Measurements from ENCODE around the gene ITPR3.

ITPR3 gene

DNA sequence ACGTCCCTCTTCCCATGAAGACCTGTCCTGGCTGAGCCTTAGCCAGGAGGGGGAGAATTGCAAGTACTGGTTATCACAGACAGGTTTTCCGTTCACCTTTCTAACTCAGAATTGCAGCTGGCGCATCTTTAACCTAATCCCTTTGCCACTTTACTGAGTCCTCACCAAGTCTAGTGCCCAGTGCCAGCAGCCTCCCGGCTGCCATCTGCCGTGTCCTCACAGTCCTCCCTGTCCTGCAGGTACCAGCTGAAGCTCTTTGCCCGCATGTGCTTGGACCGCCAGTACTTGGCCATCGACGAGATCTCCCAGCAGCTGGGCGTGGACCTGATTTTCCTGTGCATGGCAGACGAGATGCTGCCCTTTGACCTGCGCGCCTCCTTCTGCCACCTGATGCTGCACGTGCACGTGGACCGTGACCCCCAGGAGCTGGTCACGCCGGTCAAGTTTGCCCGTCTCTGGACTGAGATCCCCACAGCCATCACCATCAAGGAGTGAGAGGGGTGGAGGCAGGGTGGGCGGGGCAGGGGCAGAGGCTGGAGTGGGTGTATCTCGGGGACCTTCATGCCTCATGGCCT, 49.1 kb downstream of the ITPR3 start:
- no peak for DNase-seq (ENCODE audit: low read depth in 2 of 2)

DNA sequence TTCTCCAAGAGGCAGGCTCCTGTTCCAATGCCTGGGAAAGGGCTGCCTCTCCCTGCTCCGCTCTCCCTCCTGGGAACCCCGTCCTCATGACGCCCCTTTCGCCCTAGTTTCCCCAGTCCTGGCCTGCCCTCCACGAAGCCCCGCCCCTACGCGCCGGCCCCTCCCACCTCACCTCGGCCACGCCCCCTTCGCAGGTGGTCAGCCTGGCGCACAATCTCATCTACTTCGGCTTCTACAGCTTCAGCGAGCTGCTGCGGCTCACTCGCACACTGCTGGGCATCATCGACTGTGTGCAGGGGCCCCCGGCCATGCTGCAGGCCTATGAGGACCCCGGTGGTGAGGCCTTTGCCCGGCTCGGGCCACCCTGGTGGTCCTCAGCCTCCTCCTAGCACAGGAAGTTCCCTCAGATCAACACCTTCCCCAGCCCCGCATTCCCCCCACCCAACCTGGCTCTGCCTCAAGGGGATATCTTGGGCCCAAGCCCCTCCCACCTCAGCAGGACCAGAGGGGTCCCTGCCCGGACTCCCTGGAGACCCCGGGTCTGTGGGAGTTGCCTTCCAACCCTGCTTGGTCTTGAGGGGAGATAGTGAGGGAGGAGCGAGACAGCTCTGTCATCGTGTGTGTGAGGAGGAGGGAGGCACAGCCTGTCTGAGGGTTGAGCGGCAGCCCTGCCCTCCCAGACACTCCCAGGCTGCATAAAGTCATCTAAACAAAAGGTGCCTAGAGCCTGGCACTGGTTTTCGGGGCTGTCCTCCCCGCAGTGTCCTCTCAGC, 50.0 kb downstream of the ITPR3 start:
- DNase-seq (ENCODE audit: low read depth in 2 of 2) = no peak

DNA sequence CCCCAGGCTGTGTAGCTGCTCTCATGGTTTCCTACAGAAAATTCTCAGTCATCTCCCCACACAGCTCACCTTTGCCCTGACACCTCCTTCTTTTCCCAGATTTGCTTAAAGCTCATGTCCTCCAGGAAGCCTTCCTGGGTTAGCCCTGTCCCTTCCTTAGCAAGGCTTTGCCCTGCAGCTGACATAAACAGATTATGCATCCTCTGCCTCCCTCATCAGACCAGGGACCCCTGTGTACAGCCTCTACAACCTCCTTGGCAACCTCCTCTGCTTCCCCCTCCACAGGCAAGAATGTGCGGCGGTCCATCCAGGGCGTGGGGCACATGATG, 50.6 kb downstream of the ITPR3 start:
- no peak for DNase-seq (ENCODE audit: low read depth in 2 of 2)

DNA sequence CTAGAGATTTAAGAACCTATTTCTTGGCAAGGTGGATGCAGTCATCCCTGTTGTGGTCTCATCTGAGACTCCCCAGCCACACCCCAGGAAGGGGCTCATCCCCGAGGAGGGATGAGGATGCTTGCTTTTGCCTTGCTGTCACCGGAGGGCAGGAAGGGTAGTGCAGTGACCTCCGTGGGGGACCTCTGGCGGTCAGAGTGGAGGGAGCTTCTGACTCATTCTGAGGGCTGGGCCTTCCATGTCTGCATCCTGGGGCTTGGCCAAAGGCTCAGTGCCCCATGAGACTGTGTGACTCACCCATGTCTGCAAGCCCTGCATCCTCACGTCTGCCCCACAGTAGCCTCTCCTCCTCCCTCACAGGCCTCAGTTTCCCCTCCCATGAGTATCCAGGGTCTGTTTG, 51.7 kb downstream of the ITPR3 start:
- no peak for DNase-seq (ENCODE audit: low read depth in 2 of 2)

DNA sequence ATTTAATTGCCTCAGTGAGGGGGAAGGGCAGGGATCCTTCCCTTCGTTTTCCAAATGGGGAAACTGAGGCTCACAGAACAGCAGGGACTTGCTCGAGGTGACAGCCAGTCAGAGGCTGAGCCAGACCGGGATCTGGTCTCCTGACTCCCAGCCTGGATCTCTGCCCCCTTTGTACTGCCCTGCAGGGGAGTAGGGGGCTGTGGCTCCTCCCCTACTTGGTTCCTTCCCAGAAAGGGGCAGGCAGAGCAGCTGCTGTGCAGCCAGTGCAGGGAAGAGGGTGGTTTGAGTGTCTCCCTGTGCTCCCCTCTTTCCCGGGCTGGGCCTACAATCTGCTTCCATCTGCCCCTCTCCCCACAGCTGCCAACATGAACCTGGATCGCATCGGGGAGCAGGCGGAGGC, 52.7 kb downstream of the ITPR3 start:
- no peak for DNase-seq (ENCODE audit: low read depth in 2 of 2)

DNA sequence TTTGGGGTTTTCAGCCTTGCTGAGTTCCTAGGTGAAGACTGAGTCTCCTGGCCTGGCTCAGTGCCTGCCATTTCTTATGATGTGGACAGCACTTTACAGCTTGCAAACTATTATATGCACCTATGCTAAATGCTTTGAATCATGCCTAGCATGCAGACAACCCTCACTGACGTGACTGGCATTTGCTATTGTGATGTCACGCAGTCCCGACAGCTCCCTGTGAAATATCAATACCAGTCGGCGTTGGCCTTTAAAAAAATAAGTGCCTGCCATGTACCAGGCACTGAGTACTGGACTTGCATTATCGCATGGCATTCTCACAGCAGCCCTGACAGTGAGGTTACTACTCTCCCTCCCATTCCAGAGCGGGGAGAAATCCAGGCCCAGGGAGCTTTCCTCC, 54.8 kb downstream of the ITPR3 start:
- no peak for DNase-seq (ENCODE audit: low read depth in 2 of 2)

DNA sequence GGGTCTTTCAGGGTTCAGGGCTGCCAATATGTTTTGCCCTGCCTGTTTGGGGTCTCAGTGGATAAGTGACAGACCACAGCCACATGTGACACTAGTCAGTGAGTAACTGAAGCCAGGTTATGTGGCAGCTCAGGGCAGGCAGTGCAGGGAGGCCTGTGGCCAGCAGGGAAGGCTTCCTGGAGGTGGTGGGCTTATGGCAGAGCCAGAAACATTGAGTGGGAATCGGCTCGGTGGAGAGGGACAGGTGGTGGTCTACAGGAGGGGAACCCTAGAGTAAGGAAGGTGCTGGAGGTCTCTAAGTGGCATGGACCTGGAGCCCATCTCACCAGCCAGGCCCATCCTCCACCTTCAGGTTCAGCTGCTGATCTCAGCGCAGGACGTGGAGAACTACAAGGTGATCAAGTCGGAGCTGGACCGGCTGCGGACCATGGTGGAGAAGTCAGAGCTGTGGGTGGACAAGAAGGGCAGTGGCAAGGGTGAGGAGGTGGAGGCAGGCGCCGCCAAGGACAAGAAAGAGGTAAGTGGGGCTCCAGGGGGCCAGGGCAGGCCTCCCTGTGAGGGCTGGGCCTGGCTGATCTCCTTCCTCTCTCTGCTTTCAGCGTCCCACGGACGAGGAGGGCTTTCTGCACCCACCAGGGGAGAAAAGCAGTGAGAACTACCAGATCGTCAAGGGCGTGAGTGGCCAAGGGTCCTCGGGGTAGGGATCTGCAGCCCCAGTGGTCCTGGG, 55.5 kb downstream of the ITPR3 start:
- DNase-seq (ENCODE audit: low read depth in 2 of 2) = no peak

GRCh38 chr6:33677143-33677660, 56.1 kb downstream of the ITPR3 start:
- DNase-seq (ENCODE audit: low read depth in 2 of 2) = no peak

- DNase-seq (ENCODE audit: low read depth in 2 of 2) = no peak
Measured at GRCh38 chr6:33677689-33678088, 56.6 kb downstream of the ITPR3 start.

DNA sequence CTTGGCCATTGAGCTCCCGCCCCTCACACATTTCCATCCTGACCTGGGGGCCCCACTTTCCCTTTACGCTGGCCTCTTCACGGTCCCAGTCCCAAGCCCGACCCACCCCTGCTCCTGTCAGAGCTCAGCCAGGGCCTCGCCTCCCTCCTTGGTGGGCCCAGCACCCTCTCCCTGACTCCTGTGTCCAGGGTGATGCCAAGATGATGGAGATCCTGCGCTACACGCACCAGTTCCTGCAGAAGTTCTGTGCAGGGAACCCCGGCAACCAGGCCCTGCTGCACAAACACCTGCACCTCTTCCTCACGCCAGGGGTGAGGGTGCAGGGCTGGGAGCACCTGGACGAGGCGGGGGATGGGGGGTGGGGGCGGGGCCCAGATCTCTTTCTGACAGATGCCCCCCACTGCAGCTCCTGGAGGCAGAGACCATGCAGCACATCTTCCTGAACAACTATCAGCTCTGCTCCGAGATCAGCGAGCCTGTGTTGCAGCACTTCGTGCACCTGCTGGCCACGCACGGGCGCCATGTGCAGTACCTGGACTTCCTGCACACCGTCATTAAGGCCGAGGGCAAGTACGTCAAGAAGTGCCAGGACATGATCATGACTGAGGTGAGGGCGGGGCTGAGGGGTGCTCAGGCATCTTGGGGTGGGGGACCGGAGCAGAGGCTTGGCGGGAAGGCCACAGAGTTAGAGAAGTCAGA, 57.3 kb downstream of the ITPR3 start:
- no peak for DNase-seq (ENCODE audit: low read depth in 2 of 2)

GRCh38 chr6:33678932-33679490, 57.9 kb downstream of the ITPR3 start:
- no peak for DNase-seq (ENCODE audit: low read depth in 2 of 2)

- no peak for DNase-seq (ENCODE audit: low read depth in 2 of 2)
Measured at GRCh38 chr6:33679761-33680160, 58.6 kb downstream of the ITPR3 start.

DNA sequence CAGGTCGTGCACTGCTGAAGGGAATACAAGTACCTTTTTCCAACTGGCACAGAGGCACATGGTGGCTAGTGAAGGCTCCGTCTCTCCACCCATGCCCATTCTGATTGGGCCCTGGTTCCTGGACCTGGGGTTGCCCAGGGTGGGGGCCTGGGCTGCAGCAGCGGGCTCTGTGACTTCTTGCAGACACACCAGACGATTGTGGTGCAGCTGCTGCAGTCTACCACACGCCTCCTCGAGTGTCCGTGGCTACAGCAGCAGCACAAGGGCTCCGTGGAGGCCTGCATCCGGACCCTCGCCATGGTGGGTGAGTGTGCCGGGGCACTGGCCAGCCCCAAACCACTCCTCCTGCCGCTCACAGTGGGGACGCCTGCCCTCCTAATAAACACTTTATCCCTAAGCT, 61.2 kb downstream of the ITPR3 start:
- no peak for DNase-seq (ENCODE audit: low read depth in 2 of 2)

DNA sequence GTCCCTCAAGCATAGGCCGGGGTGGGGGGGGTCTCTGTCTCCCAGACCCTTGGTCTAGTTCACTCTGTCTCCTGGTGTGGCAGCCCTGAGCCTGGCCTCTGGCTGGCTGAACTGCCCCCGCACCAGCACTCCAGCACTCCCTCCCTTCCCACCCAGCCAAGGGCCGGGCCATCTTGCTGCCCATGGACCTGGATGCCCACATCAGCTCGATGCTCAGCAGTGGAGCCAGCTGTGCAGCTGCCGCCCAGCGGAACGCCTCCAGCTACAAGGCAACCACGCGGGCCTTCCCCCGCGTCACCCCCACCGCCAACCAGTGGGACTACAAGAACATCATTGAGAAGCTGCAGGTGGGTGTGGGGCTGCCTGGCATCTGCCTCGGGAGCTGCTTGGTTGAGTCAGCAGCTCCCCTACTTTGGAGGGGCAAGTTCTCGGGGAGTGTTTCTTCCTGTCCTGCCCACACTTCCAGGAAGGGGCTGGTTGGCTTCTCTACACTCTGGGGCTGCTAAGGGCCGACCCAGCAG, 62.0 kb downstream of the ITPR3 start:
- no peak for DNase-seq (ENCODE audit: low read depth in 2 of 2)

- DNase-seq (ENCODE audit: low read depth in 2 of 2) = no peak
Measured at GRCh38 chr6:33683576-33684427, 62.7 kb downstream of the ITPR3 start.

GRCh38 chr6:33684428-33684896, 63.3 kb downstream of the ITPR3 start:
- no peak for DNase-seq (ENCODE audit: low read depth in 2 of 2)

- DNase-seq (ENCODE audit: low read depth in 2 of 2) = no peak
Measured at GRCh38 chr6:33684983-33685382, 63.9 kb downstream of the ITPR3 start.

DNA sequence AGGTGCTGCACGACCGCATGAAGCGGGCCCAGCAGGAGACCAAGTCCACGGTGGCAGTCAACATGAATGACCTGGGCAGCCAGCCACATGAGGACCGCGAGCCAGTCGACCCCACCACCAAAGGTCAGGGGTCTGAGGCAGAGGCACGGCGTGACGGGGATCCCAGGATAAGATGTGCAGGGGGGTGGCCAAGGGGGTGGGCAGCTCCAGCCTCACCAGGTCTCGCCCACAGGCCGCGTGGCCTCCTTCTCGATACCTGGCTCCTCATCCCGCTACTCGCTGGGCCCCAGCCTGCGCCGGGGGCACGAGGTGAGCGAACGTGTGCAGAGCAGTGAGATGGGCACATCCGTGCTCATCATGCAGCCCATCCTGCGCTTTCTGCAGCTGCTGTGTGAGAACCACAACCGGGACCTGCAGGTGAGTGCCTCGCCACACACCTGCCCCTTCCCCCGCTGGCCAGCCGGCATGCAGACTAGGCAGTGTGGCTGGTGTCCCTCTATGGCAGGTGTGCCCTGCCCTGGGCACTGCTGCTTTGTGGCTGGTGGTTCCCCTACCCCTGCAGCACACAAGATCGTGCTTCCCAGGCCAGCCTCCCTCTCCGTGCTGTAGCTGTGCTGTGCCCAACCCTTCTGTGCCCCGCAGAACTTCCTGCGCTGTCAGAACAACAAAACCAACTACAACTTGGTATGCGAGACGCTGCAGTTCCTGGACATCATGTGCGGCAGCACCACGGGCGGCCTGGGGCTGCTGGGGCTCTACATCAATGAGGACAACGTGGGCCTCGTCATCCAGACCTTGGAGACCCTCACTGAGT, 64.5 kb downstream of the ITPR3 start:
- DNase-seq (ENCODE audit: low read depth in 2 of 2) = no peak

GRCh38 chr6:33686225-33686924, 65.3 kb downstream of the ITPR3 start:
- DNase-seq (ENCODE audit: low read depth in 2 of 2) = no peak

All from stimulated activated CD8-positive, alpha-beta memory T cell treated with anti-CD3 and anti-CD28 coated beads, Interleukin-7, amount 100 ng/mL, for 1 hour (primary cell).